Lung (tissue), 12 donors: ENCODE results near the gene SDK2. TPM values are rescaled to one million over a fixed set of nuclear protein-coding genes. Genes with fewer than 3 reads are reported as not detected.

Experiments used
- ATAC-seq: fragments of 200-7000 bp; cut with Tn5 transposase; one replicate; pipeline ENCODE4 v1.9.1; 2020; ENCODE audit warnings: moderate number of reproducible peaks; ENCODE audit not compliant: insufficient read depth, low FRiP score
- DNase-seq, 3 donors: peaks; one replicate each; pipeline ENCODE4 v3.0.0-alpha.2; 2013 to 2017
- H3K27ac ChIP-seq, 2 donors: one replicate each; pipeline ENCODE4 v1.5.1; 2013; ENCODE audit warnings: mild to moderate bottlenecking in 2 of 2, moderate library complexity in 2 of 2, control low read depth in 1 of 2, inconsistent platforms in 1 of 2, low read depth in 1 of 2, low read length in 1 of 2
- H3K27me3 ChIP-seq, 3 donors: one replicate each; pipeline ENCODE4 v1.5.1; 2013; ENCODE audit warnings: low read length in 2 of 3; ENCODE audit not compliant: control insufficient read depth in 3 of 3, insufficient read depth in 3 of 3
- H3K36me3 ChIP-seq, 4 donors: one replicate each; pipeline ENCODE4 v1.5.1; 2013; ENCODE audit warnings: low read length in 4 of 4, mild to moderate bottlenecking in 1 of 4, moderate library complexity in 1 of 4; ENCODE audit not compliant: control insufficient read depth in 4 of 4, insufficient read depth in 4 of 4
- H3K4me1 ChIP-seq, 5 donors: one replicate each; pipeline ENCODE4 v1.5.1; 2013; ENCODE audit warnings: low read length in 5 of 5, mild to moderate bottlenecking in 2 of 5, moderate library complexity in 1 of 5; ENCODE audit not compliant: control insufficient read depth in 5 of 5, insufficient read depth in 5 of 5
- H3K4me3 ChIP-seq: one replicate; pipeline ENCODE4 v1.5.1; 2013; ENCODE audit warnings: mild to moderate bottlenecking, control low read depth, moderate library complexity
- H3K9ac ChIP-seq, 2 donors: one replicate each; pipeline ENCODE4 v1.5.1; 2013; ENCODE audit warnings: low read length in 2 of 2, control low read depth in 1 of 2; ENCODE audit not compliant: insufficient read depth in 1 of 2
- H3K9me3 ChIP-seq, 4 donors: one replicate each; pipeline ENCODE4 v1.5.1; 2013; ENCODE audit warnings: low read length in 3 of 4, mild to moderate bottlenecking in 1 of 4, moderate library complexity in 1 of 4; ENCODE audit not compliant: control insufficient read depth in 4 of 4, insufficient read depth in 3 of 4
- WGBS, 2 donors: extraction: QIAGEN DNeasy Blood & Tissue Kit; methylation state at CpG; one replicate each; pipeline ENCODE4 v1.1.7; 2013; 5-methylcytosine and 5-hydroxymethylcytosine counted together
- polyA plus RNA-seq, 2 donors: library from polyadenylated mRNA; stranded (reverse); fragments of 200-250 nt; gene quantifications; one replicate each; pipeline ENCODE4 v1.2.1, GENCODE V29; 2013
- total RNA-seq, 2 donors: library from RNA; depleted of rRNA in 1 of 2; stranded (reverse); fragments of >200 nt in 1 of 2; gene quantifications; one replicate each; pipeline ENCODE4 v1.2.1, GENCODE V29; 2014 to 2021
- TF ChIP-seq, protein P1 (sequence below): IDR thresholded peaks from 2 replicates; pipeline ENCODE4 v1.5.1; 2012; ENCODE audit warnings: mild to moderate bottlenecking; ENCODE audit errors: control extremely low read depth, extremely low read depth
- donor health status: control.
- donor health status: control.
- donor health status: Bipolar disorder and iron deficiency.
- donor health status: healthy.
- donor health status: DM: yes; HTN: yes; CAD: no.

The SDK2 gene
- total and polyA plus RNA-seq, 4 donors: 0.91 to 41.7 (median 4.3) TPM

DNA sequence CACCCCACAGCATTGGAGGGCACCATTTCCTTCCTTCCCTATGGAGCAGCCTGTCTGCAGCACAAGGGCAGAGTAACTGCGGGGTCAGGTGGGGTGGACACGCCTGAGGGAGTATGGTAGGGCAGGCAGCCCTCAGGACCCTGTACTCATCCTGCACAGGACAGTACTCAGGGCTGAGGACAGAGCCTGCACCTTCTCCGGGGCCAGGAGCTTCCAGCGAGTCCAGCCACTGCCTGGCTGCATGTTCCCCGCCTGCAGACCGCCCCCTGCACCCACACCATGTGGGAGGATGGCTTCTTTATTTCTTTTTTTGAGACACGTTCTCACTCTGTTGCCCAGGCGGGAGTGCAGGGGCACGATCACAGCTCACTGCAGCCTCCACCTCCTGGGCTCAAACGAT is 284.9 kb downstream of the SDK2 start:
- Histone ChIP-seq H3K9ac (no peak overlapping the region), H3K9me3 (no peaks in the 10 kb centered on the region), H3K27ac (no peak overlapping the region), H3K36me3 (no peaks in the 10 kb centered on the region), H3K4me3 (no peak overlapping the region), H3K4me1 (peaks cover 0 to 23% (median 0%) of the 10 kb centered on the region in 5 donors), H3K27me3 (no peaks in the 10 kb centered on the region)
- DNase-seq (no peak), ATAC-seq (no peak)
- TF ChIP-seq, protein P1, sequence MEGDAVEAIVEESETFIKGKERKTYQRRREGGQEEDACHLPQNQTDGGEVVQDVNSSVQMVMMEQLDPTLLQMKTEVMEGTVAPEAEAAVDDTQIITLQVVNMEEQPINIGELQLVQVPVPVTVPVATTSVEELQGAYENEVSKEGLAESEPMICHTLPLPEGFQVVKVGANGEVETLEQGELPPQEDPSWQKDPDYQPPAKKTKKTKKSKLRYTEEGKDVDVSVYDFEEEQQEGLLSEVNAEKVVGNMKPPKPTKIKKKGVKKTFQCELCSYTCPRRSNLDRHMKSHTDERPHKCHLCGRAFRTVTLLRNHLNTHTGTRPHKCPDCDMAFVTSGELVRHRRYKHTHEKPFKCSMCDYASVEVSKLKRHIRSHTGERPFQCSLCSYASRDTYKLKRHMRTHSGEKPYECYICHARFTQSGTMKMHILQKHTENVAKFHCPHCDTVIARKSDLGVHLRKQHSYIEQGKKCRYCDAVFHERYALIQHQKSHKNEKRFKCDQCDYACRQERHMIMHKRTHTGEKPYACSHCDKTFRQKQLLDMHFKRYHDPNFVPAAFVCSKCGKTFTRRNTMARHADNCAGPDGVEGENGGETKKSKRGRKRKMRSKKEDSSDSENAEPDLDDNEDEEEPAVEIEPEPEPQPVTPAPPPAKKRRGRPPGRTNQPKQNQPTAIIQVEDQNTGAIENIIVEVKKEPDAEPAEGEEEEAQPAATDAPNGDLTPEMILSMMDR: no peak
- 92 to 94% methylated on average over 10 of the region's 10 CpGs for WGBS, 2 donors

DNA sequence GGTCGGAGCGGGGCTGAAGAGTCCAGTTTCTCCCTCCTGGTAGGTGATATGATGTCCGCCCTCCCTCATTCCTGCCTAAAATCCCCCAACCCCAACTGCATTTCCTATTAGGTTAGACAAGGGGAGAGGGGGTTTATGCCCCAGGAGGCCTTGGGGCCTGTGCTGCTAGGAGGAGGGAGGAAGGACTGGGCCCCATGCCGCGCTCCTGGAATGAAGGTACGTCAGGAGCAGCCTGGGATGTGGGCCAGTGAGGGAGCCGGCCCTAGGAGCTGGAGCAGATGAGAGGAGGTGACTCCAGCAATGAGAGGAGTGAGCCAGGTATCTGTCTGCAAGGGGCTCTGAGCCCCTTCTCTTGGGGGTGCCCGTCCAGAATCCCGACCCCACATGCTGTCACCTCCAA is 285.6 kb downstream of the SDK2 start:
- no peaks in the 10 kb centered on the region for H3K27me3 ChIP-seq
- no peaks in the 10 kb centered on the region for H3K9me3 ChIP-seq
- H3K9ac ChIP-seq: no peak overlapping the region
- H3K4me1 ChIP-seq: peaks cover 0 to 23% (median 0%) of the 10 kb centered on the region in 5 donors
- H3K36me3 ChIP-seq: no peaks in the 10 kb centered on the region
- TF ChIP-seq, protein P1: no peak
- no peak for ATAC-seq
- WGBS, 2 donors: 89 to 94% methylated on average over 9 of the region's 9 CpGs
- no peak overlapping the region for H3K4me3 ChIP-seq
- DNase-seq: no peak
- H3K27ac ChIP-seq: no peak overlapping the region

DNA sequence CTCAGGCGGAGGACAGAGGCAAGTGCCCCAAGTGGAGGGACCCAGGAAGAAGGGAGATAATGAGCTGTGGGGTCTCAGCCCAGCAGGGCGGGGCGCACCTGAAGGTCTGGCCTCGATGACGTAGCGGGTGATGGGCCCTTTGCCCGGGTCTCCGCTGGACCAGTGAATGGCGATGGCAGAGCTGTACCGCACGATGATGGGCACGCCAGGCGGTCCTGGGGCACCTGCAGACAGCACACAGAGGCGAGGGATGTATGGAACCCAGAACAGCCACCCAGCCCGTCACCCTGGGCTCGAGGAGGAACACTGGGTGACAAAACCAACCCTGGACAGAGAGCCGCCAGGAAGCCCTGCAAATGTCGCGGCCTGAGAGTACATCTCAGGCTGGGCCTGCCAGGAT is 286.3 kb downstream of the SDK2 start:
- H3K4me1 ChIP-seq: peaks cover 0 to 23% (median 0%) of the 10 kb centered on the region in 5 donors
- H3K27me3 ChIP-seq: no peaks in the 10 kb centered on the region
- no peak overlapping the region for H3K27ac ChIP-seq
- no peaks in the 10 kb centered on the region for H3K9me3 ChIP-seq
- H3K4me3 ChIP-seq: no peak overlapping the region
- no peak for ATAC-seq
- 95% methylated on average over 19 of the region's 19 CpGs for WGBS, 2 donors
- DNase-seq: no peak
- no peak overlapping the region for H3K9ac ChIP-seq
- H3K36me3 ChIP-seq: no peaks in the 10 kb centered on the region
- TF ChIP-seq, protein P1: no peak

DNA sequence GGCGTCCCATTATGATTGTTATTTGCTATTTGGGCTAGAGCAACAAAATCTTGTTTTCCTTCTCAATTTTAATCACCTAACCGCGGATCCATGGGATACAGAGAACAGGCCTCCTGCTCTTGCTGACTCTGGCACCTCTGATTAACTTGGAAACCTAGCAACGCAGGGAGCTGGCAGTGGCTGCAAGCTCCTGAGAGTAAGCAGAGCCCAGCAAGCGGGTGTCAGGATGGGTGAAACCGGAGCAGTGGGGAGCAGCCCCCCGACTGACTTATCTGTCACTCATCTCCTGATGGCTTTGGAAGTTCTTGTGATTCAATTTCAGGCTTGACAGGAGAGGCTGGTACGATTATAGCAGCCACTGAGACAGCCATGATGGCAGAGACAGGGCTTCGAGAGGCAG is 286.9 kb downstream of the SDK2 start:
- Histone ChIP-seq H3K27me3 (no peaks in the 10 kb centered on the region), H3K36me3 (no peaks in the 10 kb centered on the region), H3K4me1 (peaks cover 0 to 23% (median 0%) of the 10 kb centered on the region in 5 donors), H3K9ac (no peak overlapping the region), H3K27ac (no peak overlapping the region), H3K4me3 (no peak overlapping the region), H3K9me3 (no peaks in the 10 kb centered on the region)
- TF ChIP-seq, protein P1: no peak
- WGBS, 2 donors: 92% methylated on average over 9 of the region's 9 CpGs
- DNase-seq: no peak
- ATAC-seq: no peak
